ENCODE results near the gene SAMD4B. TPM values are rescaled to one million over a fixed set of nuclear protein-coding genes. Genes with fewer than 3 reads are reported as not detected.

Gene SAMD4B
- total and polyA plus RNA-seq, 2 donors (not counting 1 experiment from before 2014, with no cell fraction given) = 33.0 to 39.1 TPM

GRCh38 chr19:39303373-39304184 lies 38.6 kb upstream of the SAMD4B start:
- Histone ChIP-seq H3K4me2 (ENCODE audit: extremely low read depth, insufficient read depth, low read length) (no peak overlapping the region), H3K27ac (ENCODE audit: insufficient read depth, low read length) (no peak overlapping the region), H3K9me3 (ENCODE audit: control insufficient read depth, insufficient read depth, low read depth, low read length) (no peaks in the 10 kb centered on the region), H3K36me3 (ENCODE audit: control insufficient read depth, insufficient read depth, low read length) (no peaks in the 10 kb centered on the region), H2AFZ (ENCODE audit: low read length) (no peak overlapping the region), H3K79me2 (ENCODE audit: control insufficient read depth, insufficient read depth, low read length) (no peaks in the 10 kb centered on the region), H3K4me1 (ENCODE audit: control insufficient read depth, extremely low read depth, insufficient read depth, low read length) (no peaks in the 10 kb centered on the region), H4K20me1 (ENCODE audit: control insufficient read depth, extremely low read depth, insufficient read depth, low read length) (no peaks in the 10 kb centered on the region), H3K4me3 (replicated peaks in 1 of 4; ENCODE audit: control extremely low read depth in 1 of 4, insufficient read depth in 1 of 4, low read depth in 3 of 4, low read length in 4 of 4) (no peak overlapping the region), H3K9ac (ENCODE audit: insufficient read depth, low read length) (no peak overlapping the region), H3K27me3 (ENCODE audit: control insufficient read depth, insufficient read depth, low read length) (peaks cover 28% of the 10 kb centered on the region)
- TF ChIP-seq EZH2 (IDR thresholded peaks at IDR 0.05; ENCODE audit: low read length, missing control alignments) = no peak
- no peak for TF ChIP-seq CTCF (conservative IDR thresholded peaks at IDR 0.05 in 1 of 2, IDR thresholded peaks at IDR 0.05 in 1 of 2; ENCODE audit: low read depth in 1 of 2, low read length in 2 of 2)
- no peak for DNase-seq (ENCODE audit: low read depth in 2 of 2)

GRCh38 chr19:39304185-39304513 lies 38.1 kb upstream of the SAMD4B start:
- H3K27ac ChIP-seq (ENCODE audit: insufficient read depth, low read length) = no peak overlapping the region
- H3K4me1 ChIP-seq (ENCODE audit: control insufficient read depth, extremely low read depth, insufficient read depth, low read length) = no peaks in the 10 kb centered on the region
- DNase-seq (ENCODE audit: low read depth in 2 of 2) = no peak
- H3K4me2 ChIP-seq (ENCODE audit: extremely low read depth, insufficient read depth, low read length) = no peak overlapping the region
- no peaks in the 10 kb centered on the region for H3K79me2 ChIP-seq (ENCODE audit: control insufficient read depth, insufficient read depth, low read length)
- no peak for TF ChIP-seq EZH2 (IDR thresholded peaks at IDR 0.05; ENCODE audit: low read length, missing control alignments)
- no peak for TF ChIP-seq CTCF (conservative IDR thresholded peaks at IDR 0.05 in 1 of 2, IDR thresholded peaks at IDR 0.05 in 1 of 2; ENCODE audit: low read depth in 1 of 2, low read length in 2 of 2)
- no peaks in the 10 kb centered on the region for H3K9me3 ChIP-seq (ENCODE audit: control insufficient read depth, insufficient read depth, low read depth, low read length)
- no peaks in the 10 kb centered on the region for H4K20me1 ChIP-seq (ENCODE audit: control insufficient read depth, extremely low read depth, insufficient read depth, low read length)
- peaks cover 34% of the 10 kb centered on the region for H3K27me3 ChIP-seq (ENCODE audit: control insufficient read depth, insufficient read depth, low read length)
- no peak overlapping the region for H3K9ac ChIP-seq (ENCODE audit: insufficient read depth, low read length)
- H2AFZ ChIP-seq (ENCODE audit: low read length) = no peak overlapping the region
- H3K4me3 ChIP-seq (replicated peaks in 1 of 4; ENCODE audit: control extremely low read depth in 1 of 4, insufficient read depth in 1 of 4, low read depth in 3 of 4, low read length in 4 of 4) = no peak overlapping the region
- no peaks in the 10 kb centered on the region for H3K36me3 ChIP-seq (ENCODE audit: control insufficient read depth, insufficient read depth, low read length)

GRCh38 chr19:39304701-39305571 lies 37.3 kb upstream of the SAMD4B start:
- no peak for TF ChIP-seq EZH2 (IDR thresholded peaks at IDR 0.05; ENCODE audit: low read length, missing control alignments)
- no peak for TF ChIP-seq CTCF (conservative IDR thresholded peaks at IDR 0.05 in 1 of 2, IDR thresholded peaks at IDR 0.05 in 1 of 2; ENCODE audit: low read depth in 1 of 2, low read length in 2 of 2)
- Histone ChIP-seq H2AFZ (ENCODE audit: low read length) (no peak overlapping the region), H3K27ac (ENCODE audit: insufficient read depth, low read length) (no peak overlapping the region), H3K9ac (ENCODE audit: insufficient read depth, low read length) (no peak overlapping the region), H3K4me2 (ENCODE audit: extremely low read depth, insufficient read depth, low read length) (no peak overlapping the region), H4K20me1 (ENCODE audit: control insufficient read depth, extremely low read depth, insufficient read depth, low read length) (no peaks in the 10 kb centered on the region), H3K4me3 (replicated peaks in 1 of 4; ENCODE audit: control extremely low read depth in 1 of 4, insufficient read depth in 1 of 4, low read depth in 3 of 4, low read length in 4 of 4) (no peak overlapping the region), H3K36me3 (ENCODE audit: control insufficient read depth, insufficient read depth, low read length) (no peaks in the 10 kb centered on the region), H3K79me2 (ENCODE audit: control insufficient read depth, insufficient read depth, low read length) (no peaks in the 10 kb centered on the region), H3K9me3 (ENCODE audit: control insufficient read depth, insufficient read depth, low read depth, low read length) (no peaks in the 10 kb centered on the region), H3K27me3 (ENCODE audit: control insufficient read depth, insufficient read depth, low read length) (peaks cover 34% of the 10 kb centered on the region), H3K4me1 (ENCODE audit: control insufficient read depth, extremely low read depth, insufficient read depth, low read length) (no peaks in the 10 kb centered on the region)
- no peak for DNase-seq (ENCODE audit: low read depth in 2 of 2)

Data from fibroblast of lung (primary cell).